Measurements from ENCODE around the gene ATXN7L2. TPM values are rescaled to one million over a fixed set of nuclear protein-coding genes. Genes with fewer than 3 reads are reported as not detected.

ATXN7L2 gene
- total RNA-seq, 2 experiments from 2014 or later: 11.8 to 13.1 TPM

DNA sequence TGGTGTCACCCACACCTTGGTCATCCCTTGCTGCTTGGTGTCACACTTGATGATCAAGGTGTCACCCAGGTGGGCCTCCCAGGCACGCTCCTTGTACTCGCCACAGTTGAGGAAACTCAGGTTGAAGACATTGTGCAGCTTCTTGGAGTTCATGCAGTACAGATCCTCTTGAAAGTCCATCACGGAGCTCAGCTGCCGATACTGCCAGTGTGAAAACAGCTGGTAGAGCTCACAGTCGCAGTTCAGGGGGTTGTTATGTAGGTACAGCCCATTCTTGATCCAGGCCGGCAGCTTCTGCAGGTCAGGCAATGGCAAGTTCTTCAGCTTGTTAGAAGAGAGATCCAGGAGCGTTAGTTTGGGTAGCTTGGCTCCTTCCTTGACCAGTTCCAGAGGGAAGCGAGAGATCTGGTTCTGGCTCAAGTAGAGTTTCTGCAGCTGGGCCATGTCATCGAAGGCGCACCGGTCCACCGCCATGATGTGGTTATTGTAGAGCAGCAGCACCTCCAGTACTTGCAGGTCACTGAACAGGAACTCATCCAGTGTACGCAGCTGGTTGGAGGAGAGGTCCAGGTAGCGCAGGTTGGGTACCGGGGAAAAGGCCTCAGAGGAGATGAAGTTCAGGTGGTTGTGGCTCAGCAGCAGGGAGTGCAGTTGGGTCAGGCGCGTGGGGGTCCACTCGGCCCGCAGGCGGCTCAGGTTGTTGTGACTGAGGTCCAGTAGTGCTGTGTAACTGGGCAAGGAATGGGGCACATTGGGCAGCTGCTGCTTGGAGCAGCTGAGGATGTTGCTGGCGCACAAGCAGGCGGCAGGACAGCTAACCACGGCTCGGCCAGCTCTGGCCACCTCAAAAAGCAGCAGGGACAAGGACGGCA is 24.5 kb downstream of the ATXN7L2 start:
- TF ChIP-seq, protein P1, sequence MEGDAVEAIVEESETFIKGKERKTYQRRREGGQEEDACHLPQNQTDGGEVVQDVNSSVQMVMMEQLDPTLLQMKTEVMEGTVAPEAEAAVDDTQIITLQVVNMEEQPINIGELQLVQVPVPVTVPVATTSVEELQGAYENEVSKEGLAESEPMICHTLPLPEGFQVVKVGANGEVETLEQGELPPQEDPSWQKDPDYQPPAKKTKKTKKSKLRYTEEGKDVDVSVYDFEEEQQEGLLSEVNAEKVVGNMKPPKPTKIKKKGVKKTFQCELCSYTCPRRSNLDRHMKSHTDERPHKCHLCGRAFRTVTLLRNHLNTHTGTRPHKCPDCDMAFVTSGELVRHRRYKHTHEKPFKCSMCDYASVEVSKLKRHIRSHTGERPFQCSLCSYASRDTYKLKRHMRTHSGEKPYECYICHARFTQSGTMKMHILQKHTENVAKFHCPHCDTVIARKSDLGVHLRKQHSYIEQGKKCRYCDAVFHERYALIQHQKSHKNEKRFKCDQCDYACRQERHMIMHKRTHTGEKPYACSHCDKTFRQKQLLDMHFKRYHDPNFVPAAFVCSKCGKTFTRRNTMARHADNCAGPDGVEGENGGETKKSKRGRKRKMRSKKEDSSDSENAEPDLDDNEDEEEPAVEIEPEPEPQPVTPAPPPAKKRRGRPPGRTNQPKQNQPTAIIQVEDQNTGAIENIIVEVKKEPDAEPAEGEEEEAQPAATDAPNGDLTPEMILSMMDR (IDR thresholded peaks at IDR 0.05): no peak
- Mint-ChIP-seq H3K4me1 (ENCODE audit: low read depth) (peaks cover 77% of the 10 kb centered on the region), H3K27me3 (no peaks in the 10 kb centered on the region), H3K4me3 (peak overlapping the region; percentile 91), H3K27ac (peak overlapping the region; percentile 94), H3K9me3 (no peaks in the 10 kb centered on the region), H3K36me3 (ENCODE audit: low read depth) (peaks cover 62% of the 10 kb centered on the region)
- Histone ChIP-seq H3K4me1 (ENCODE audit: insufficient read depth, low read length) (peaks cover 68% of the 10 kb centered on the region), H3K27ac (ENCODE audit: low read depth in 1 of 2, low read length in 2 of 2) (peak overlapping the region; percentile 22 to 54), H3K9me3 (ENCODE audit: control insufficient read depth in 1 of 2, insufficient read depth in 1 of 2, low read length in 2 of 2) (peaks cover 0 to 16% of the 10 kb centered on the region in 2 experiments), H3K27me3 (ENCODE audit: control insufficient read depth in 1 of 2, insufficient read depth in 2 of 2, low read length in 2 of 2) (no peaks in the 10 kb centered on the region), H3K4me3 (ENCODE audit: low read length) (peak overlapping the region; percentile 77), H3K36me3 (ENCODE audit: insufficient read depth, low read length) (peaks cover 9% of the 10 kb centered on the region)
- ChIA-PET CTCF (interaction anchor here (1.2 to 24.2 kb wide), 3 partner anchors 9 to 23 kb away, joined by 3 to 474 read pairs (median 20); partner anchors contain the start of gene CYB561D1), POLR2A (interaction anchor here (1.3 to 22.6 kb wide), 4 partner anchors 10 to 41 kb away, joined by 4 to 318 read pairs (median 30); partner anchors contain the start of genes ATXN7L2 and GNAI3)
- intact Hi-C loops (cut with DNase I, micrococcal nuclease): no loop called here
- ATAC-seq (ENCODE audit: poor library complexity) (no peak), DNase-seq (no peak)

DNA sequence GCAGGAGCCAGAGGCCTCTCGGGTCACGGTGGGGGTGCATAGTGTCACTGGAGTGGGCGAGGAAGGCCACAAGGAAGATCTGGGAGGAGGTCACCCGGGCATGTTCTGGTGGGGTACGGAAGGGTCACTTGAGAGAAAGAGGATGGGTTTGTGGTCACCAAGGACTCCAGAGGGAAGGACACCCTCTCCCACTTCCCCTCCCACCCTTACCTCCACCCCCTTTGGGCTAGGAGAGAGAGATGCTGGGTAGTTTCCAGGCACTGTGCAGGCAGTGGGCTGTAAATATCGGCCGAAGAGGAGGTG is 25.1 kb downstream of the ATXN7L2 start:
- CTCF ChIA-PET: interaction anchor here (1.9 to 24.2 kb wide), 4 partner anchors 10 to 22 kb away, joined by 5 to 474 read pairs (median 18); partner anchors contain the start of gene CYB561D1
- Mint-ChIP-seq H3K4me1 (ENCODE audit: low read depth) (peaks cover 77% of the 10 kb centered on the region), H3K9me3 (no peaks in the 10 kb centered on the region), H3K27me3 (no peaks in the 10 kb centered on the region), H3K4me3 (peak overlapping the region; percentile 91), H3K36me3 (ENCODE audit: low read depth) (peaks cover 61% of the 10 kb centered on the region), H3K27ac (peak overlapping the region; percentile 94)
- intact Hi-C loops (cut with DNase I, micrococcal nuclease): no loop called here
- Histone ChIP-seq H3K36me3 (ENCODE audit: insufficient read depth, low read length) (peaks cover 9% of the 10 kb centered on the region), H3K27me3 (ENCODE audit: control insufficient read depth in 1 of 2, insufficient read depth in 2 of 2, low read length in 2 of 2) (no peaks in the 10 kb centered on the region), H3K4me3 (ENCODE audit: low read length) (peak overlapping the region; percentile 77), H3K27ac (ENCODE audit: low read depth in 1 of 2, low read length in 2 of 2) (peak overlapping the region; percentile 29 to 54), H3K9me3 (ENCODE audit: control insufficient read depth in 1 of 2, insufficient read depth in 1 of 2, low read length in 2 of 2) (peaks cover 0 to 16% of the 10 kb centered on the region in 2 experiments), H3K4me1 (ENCODE audit: insufficient read depth, low read length) (peaks cover 63% of the 10 kb centered on the region)
- DNase-seq (no peak), ATAC-seq (ENCODE audit: poor library complexity) (no peak)
- TF ChIP-seq, protein P1 (IDR thresholded peaks at IDR 0.05): no peak
- POLR2A ChIA-PET: interaction anchor here (1.3 to 22.6 kb wide), 7 partner anchors 10 to 84 kb away, joined by 3 to 318 read pairs (median 15); partner anchors contain the start of genes ATXN7L2, CYB561D1 and GNAI3

DNA sequence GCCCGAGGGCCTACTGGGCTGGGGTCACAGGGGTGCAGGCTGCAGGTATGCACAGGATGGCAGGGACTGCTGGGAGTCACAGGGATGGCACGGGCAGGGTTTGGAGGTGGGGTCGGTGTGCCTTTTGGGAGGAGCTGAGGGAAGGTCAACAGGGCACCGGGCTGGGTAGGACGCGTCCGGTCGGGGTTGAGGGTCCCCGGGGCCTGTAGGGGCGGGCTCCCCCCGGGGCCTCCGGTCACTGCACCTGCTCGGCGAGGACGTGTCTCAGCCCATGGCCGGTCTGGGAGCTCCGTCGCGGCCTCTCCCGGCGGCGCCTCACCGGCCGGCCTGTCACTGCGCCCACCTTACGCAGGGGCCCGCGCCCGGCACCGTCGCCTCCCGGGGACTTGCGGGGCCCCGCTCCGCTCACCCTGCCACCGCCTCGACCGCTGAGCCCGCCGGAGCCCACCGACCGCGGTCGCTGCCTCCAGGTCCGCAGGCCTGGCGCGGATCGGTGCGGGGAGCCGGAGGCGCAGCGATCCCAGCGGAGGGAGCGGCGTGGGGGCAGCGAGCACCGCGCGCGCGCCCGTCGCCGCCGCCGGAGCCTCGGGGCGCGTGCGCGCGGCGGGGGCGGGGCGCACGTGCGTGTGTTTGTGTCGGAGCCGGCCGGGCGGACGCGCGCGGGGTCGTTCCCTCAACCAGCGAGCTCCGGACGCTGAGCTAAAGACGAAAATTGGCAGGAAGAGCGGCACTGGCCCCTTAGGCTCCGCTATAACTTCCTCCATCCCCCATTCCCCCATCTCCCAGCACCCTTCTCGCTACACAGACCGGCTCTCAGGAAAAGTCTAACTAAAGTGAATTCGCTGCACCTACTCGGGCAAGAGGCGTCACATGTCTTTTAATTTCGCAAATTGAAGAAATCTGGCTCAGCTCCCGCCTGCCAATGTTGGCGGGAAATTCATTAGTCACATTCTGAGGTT is 25.8 kb downstream of the ATXN7L2 start, which contains the start of gene AMIGO1:
Gene AMIGO1, minus strand, starts transcription at position 552 of the 959 bp plus-strand sequence. CDS start 815 bp downstream, outside the sequence.
- Mint-ChIP-seq H3K4me1 (ENCODE audit: low read depth) (peaks cover 71% of the 10 kb centered on the region), H3K4me3 (peak within 1 kb of the TSS; percentile 98), H3K9me3 (no peaks in the 10 kb centered on the region), H3K27ac (peak within 1 kb of the TSS; percentile 96), H3K36me3 (ENCODE audit: low read depth) (peaks cover 56% of the 10 kb centered on the region), H3K27me3 (no peaks in the 10 kb centered on the region)
- DNase-seq (peak; percentile 32 to 88 (median 64)), ATAC-seq (ENCODE audit: poor library complexity) (peak; percentile 74)
- Histone ChIP-seq H3K36me3 (ENCODE audit: insufficient read depth, low read length) (peaks cover 9% of the 10 kb centered on the region), H3K27me3 (ENCODE audit: control insufficient read depth in 1 of 2, insufficient read depth in 2 of 2, low read length in 2 of 2) (no peaks in the 10 kb centered on the region), H3K27ac (ENCODE audit: low read depth in 1 of 2, low read length in 2 of 2) (peak within 1 kb of the TSS; percentile 40 to 54), H3K4me3 (ENCODE audit: low read length) (peak within 1 kb of the TSS; percentile 77), H3K9me3 (ENCODE audit: control insufficient read depth in 1 of 2, insufficient read depth in 1 of 2, low read length in 2 of 2) (peaks cover 0 to 16% of the 10 kb centered on the region in 2 experiments), H3K4me1 (ENCODE audit: insufficient read depth, low read length) (peaks cover 57% of the 10 kb centered on the region)
- intact Hi-C loops (cut with DNase I, micrococcal nuclease): loop anchor here in 1 of 2 experiments (1.0 to 2.0 kb wide), 2 partner anchors 7 to 15 kb away; partner anchors contain the start of gene CYB561D1
- TF ChIP-seq, protein P1 (IDR thresholded peaks at IDR 0.05): no peak
- POLR2A ChIA-PET: interaction anchor here (0.7 to 22.6 kb wide), 12 partner anchors 7 to 525 kb away, joined by 3 to 318 read pairs (median 6); partner anchors contain the start of genes ATXN7L2, CELSR2, CYB561D1 and GNAI3
- CTCF ChIA-PET: interaction anchor here (1.9 to 24.2 kb wide), 4 partner anchors 10 to 22 kb away, joined by 5 to 474 read pairs (median 18); partner anchors contain the start of gene CYB561D1
